ENCODE measurements around the gene AP3S1. TPM values are rescaled to one million over a fixed set of nuclear protein-coding genes. Genes with fewer than 3 reads are reported as not detected.

AP3S1 gene
- total and polyA plus RNA-seq, 2 of the 13 experiments (the other 11 are each of a cell fraction or from before 2014, with no cell fraction given) = 50.5 to 85.9 TPM

- Histone ChIP-seq H2AFZ (ENCODE audit: low read length) (no peak overlapping the region), H3K4me3 (replicated peaks in 1 of 3; ENCODE audit: insufficient read depth in 1 of 3, low read depth in 2 of 3, low read length in 3 of 3) (no peak overlapping the region), H3K27me3 (ENCODE audit: control insufficient read depth in 1 of 2, insufficient read depth in 2 of 2, low read length in 2 of 2) (no peaks in the 10 kb centered on the region; a peak in 1 of 5 replicates), H3K36me3 (replicated peaks in 1 of 2; ENCODE audit: control insufficient read depth in 1 of 2, insufficient read depth in 2 of 2, low read length in 2 of 2) (no peaks in the 10 kb centered on the region), H4K20me1 (ENCODE audit: insufficient read depth, low read length) (peaks cover 7% of the 10 kb centered on the region), H3K9me3 (ENCODE audit: low read length) (no peaks in the 10 kb centered on the region), H3K4me2 (ENCODE audit: low read depth, low read length) (peak overlapping the region; percentile 15; the same call in 1 of the 2 replicates), H3K27ac (ENCODE audit: extremely low read length, insufficient read depth, low read length) (no peak overlapping the region), H3K79me2 (ENCODE audit: insufficient read depth, low read length) (peaks cover 100% of the 10 kb centered on the region), H3K4me1 (ENCODE audit: insufficient read depth, low read length) (peaks cover 66% of the 10 kb centered on the region), H3K9ac (ENCODE audit: insufficient read depth, low read depth, low read length) (no peak overlapping the region)
- intact Hi-C loops (cut with micrococcal nuclease; ENCODE audit: unreplicated experiment) = no loop called here
- FAIRE-seq (no peak), DNase-seq (ENCODE audit: low spot score) (no peak), ATAC-seq (no peak)
- in situ Hi-C loops (cut with HindIII; ENCODE audit: extremely low pct_ligation_motif_present, low pct_unique_long_range_greater_than_20kb) = loop anchor here (25.0 kb wide), 1 partner anchor 215 kb away; no protein-coding TSS in a partner anchor
- ChIA-PET POLR2A (no interaction called here), CTCF (ENCODE audit: low intra/inter-chr PET ratio, low total read pairs) (no interaction called here)
- 72% methylated on average over 7 of the region's 7 CpGs for WGBS (ENCODE audit: low lambda C conversion rate)
- no TSS peak for BruUV-seq (replicated peaks)
- peak; percentile 49; the same call in 1 of the 2 replicates for TF ChIP-seq ZBTB33 (CRISPR knock-in tag; IDR thresholded peaks at IDR 0.05)
- no peak for TF ChIP-seq ZNF615 (CRISPR knock-in tag; IDR thresholded peaks at IDR 0.05; ENCODE audit: borderline replicate concordance)
- TF ChIP-seq JARID2 (CRISPR knock-in tag; IDR thresholded peaks at IDR 0.05; ENCODE audit: insufficient replicate concordance) = no peak
- TF ChIP-seq ZNF607 (CRISPR knock-in tag; IDR thresholded peaks at IDR 0.05; ENCODE audit: borderline replicate concordance) = no peak
- TF ChIP-seq THAP11 (CRISPR knock-in tag; IDR thresholded peaks at IDR 0.05) = no peak
- TF ChIP-seq ZBTB34 (CRISPR knock-in tag; IDR thresholded peaks at IDR 0.05) = no peak
- TF ChIP-seq, protein P1, sequence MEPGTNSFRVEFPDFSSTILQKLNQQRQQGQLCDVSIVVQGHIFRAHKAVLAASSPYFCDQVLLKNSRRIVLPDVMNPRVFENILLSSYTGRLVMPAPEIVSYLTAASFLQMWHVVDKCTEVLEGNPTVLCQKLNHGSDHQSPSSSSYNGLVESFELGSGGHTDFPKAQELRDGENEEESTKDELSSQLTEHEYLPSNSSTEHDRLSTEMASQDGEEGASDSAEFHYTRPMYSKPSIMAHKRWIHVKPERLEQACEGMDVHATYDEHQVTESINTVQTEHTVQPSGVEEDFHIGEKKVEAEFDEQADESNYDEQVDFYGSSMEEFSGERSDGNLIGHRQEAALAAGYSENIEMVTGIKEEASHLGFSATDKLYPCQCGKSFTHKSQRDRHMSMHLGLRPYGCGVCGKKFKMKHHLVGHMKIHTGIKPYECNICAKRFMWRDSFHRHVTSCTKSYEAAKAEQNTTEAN (CRISPR knock-in tag; conservative IDR thresholded peaks at IDR 0.05) = no peak
- TF ChIP-seq ZNF770 (CRISPR knock-in tag; IDR thresholded peaks at IDR 0.05) = 0 out of 2 replicates have a peak, but pooled peaks have one; percentile 24
- no peak for TF ChIP-seq HIVEP1 (CRISPR knock-in tag; IDR thresholded peaks at IDR 0.05)
- TF ChIP-seq ZNF24 (IDR thresholded peaks at IDR 0.05) = no peak
- TF ChIP-seq, protein P2, sequence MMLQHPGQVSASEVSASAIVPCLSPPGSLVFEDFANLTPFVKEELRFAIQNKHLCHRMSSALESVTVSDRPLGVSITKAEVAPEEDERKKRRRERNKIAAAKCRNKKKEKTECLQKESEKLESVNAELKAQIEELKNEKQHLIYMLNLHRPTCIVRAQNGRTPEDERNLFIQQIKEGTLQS (CRISPR knock-in tag; IDR thresholded peaks at IDR 0.05) = no peak
- TF ChIP-seq SPEN (CRISPR knock-in tag; IDR thresholded peaks at IDR 0.05; ENCODE audit: low read depth) = no peak
- TF ChIP-seq, protein P3, sequence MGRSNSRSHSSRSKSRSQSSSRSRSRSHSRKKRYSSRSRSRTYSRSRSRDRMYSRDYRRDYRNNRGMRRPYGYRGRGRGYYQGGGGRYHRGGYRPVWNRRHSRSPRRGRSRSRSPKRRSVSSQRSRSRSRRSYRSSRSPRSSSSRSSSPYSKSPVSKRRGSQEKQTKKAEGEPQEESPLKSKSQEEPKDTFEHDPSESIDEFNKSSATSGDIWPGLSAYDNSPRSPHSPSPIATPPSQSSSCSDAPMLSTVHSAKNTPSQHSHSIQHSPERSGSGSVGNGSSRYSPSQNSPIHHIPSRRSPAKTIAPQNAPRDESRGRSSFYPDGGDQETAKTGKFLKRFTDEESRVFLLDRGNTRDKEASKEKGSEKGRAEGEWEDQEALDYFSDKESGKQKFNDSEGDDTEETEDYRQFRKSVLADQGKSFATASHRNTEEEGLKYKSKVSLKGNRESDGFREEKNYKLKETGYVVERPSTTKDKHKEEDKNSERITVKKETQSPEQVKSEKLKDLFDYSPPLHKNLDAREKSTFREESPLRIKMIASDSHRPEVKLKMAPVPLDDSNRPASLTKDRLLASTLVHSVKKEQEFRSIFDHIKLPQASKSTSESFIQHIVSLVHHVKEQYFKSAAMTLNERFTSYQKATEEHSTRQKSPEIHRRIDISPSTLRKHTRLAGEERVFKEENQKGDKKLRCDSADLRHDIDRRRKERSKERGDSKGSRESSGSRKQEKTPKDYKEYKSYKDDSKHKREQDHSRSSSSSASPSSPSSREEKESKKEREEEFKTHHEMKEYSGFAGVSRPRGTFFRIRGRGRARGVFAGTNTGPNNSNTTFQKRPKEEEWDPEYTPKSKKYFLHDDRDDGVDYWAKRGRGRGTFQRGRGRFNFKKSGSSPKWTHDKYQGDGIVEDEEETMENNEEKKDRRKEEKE (IDR thresholded peaks at IDR 0.05) = no peak
- TF ChIP-seq, protein P4, sequence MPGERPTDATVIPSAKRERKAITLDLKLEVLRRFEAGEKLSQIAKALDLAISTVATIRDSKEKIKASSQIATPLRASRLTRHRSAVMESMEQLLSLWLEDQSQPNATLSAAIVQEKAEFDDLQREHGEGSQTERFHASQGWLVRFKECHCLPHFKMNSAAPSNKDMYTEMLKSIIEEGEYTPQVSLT (CRISPR knock-in tag; IDR thresholded peaks at IDR 0.05; ENCODE audit: borderline replicate concordance, low read depth) = no peak
Observed at GRCh38 chr5:115847290-115847689, 5.6 kb downstream of the AP3S1 start.

All from HepG2 (cell line).